NCI-H1105 (cell line): ENCODE results near the gene TBC1D2B.
"Not testable (repeated sequence)": the region's sequence is repeated elsewhere in the genome, so short reads cannot be mapped to it uniquely, and the experiment has no call there.

Source experiments
- DNase-seq: peaks from one replicate; lab custom pipeline; 2025; lab: John Stamatoyannopoulos, UW

The TBC1D2B gene

GRCh38 chr15:77988347-77989295 is 88.9 kb downstream of the TBC1D2B start:
- DNase-seq: no peak

- not testable (repeated sequence) for DNase-seq
These were observed 89.8 kb downstream of the TBC1D2B start for GRCh38 chr15:77987765-77988136.

DNA sequence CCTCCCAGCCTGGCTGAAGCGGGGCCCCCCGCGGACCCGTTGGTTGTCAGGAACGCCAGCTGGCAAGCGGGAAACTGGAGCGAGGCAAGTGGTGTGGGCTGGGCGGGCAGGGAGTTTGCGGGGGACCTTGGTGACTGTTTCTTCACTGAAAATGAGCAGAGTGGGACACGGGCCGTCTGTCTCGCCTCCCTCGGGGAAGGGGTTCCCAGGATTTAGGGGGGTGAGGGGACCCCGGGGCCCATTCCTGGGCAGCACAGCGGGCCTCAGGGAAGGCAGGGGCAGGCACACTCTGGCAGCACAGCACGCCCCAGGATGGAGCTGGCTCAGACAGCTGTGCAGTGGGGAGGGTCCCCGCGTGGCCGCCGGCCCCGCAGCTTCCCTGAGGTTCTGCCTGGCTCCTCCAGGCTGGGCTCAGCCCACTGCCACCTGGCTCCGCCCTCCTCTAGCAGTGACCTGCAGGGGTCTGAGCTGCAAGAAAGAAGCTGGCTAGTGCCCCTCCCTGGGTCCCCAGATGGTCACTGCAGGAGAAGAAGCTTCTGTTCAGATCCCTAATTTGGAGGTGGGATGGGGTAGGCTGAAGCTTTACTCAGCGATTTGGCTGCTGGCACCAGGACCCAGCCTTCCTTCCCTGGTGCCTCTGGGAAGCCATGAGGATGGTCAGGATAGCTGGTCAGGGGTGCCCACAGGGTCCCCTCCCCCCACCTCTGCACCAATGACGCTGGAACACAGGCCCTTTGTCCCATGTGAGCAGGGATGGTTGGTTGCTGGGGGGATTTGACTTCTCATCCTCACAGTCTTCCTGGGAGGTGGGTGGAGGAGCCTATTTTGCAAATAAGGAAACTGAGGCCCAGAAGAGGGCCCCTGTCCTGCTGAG is 90.4 kb downstream of the TBC1D2B start:
- DNase-seq: no peak

DNA sequence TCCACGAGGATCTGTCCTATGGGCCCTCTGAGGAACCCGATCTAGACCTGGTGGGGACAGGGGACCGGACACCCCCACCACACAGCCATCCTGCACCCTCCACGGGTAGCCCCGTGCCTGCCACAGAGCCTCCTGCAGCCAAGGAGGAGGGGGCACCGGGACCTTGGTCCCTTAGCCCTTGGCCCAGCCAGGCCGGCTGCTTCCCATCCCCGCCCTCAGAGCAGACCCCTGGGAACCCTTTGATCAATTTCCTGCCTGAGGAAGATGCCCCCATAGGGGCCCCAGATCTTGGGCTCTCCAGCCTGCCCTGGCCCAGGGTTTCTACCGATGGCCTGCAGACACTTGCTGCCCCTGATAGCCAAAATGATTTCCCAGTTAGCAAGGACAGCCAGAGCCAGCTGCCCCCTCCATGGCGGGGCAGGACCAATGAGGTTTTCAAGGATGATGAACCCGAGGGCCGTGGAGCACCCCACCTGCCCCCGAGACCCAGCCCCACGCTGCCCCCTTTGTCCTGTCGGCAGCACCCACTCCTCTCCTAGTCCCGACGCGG is 91.5 kb downstream of the TBC1D2B start:
- DNase-seq: no peak

GRCh38 chr15:77985031-77985930 is 92.2 kb downstream of the TBC1D2B start:
- DNase-seq: no peak

DNA sequence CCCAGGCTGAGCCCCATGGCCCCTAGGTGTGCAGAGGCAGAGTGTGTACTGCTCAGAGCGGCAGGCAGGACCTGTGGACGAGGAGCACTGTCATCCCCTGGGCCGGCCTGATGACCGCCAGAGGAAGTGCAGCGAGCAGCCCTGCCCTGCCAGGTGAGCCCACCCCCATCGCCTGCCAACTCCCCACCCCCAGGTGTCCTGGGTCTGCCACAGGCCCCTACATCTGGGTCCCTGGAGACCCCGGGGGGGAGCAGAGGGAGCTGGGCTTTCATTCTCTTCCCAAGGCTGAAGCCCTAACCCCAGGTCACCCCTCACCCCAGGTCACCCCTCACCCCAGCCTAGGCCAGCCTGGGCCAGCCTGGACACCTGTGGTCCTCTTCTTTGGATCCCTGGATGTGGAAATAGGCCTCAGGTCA is 93.1 kb downstream of the TBC1D2B start:
- no peak for DNase-seq

DNA sequence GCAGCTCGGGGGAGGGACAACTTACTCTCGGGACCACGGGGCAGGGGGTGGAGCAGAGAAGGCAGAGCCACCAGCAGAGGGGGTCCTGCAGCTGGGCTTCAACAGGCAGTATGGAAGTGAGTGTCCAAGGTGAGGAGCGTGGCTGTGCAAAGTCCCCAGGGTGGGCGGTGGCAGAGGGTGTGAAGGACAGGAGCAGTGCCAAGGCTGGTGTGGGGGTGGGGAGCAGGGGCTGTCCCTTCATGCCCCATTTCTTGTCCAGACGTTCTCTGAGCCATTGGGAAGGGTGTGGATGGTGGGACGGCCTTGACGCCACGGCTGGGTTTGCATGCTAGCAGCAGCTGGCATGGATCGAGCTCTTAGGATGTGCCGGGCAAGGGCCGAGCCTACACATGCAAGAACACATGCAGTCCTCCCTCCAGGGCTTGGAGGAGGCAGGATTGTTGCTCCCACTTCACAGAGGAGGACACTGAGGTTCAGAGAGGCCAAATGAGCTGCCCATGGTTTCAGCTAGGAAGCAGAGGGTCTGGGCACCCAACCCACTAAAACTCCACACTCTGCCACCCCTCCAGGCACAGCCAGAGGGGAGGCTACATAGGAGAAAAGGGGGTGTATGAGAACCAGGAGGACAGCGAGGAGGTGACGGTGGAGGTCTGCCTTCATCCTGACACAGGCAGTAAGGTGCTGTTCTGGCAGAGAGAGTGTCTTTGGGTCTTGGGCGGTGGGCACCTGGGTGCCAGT is 93.6 kb downstream of the TBC1D2B start:
- DNase-seq: no peak

- DNase-seq: no peak
These were observed 94.3 kb downstream of the TBC1D2B start for GRCh38 chr15:77983091-77983707.

DNA sequence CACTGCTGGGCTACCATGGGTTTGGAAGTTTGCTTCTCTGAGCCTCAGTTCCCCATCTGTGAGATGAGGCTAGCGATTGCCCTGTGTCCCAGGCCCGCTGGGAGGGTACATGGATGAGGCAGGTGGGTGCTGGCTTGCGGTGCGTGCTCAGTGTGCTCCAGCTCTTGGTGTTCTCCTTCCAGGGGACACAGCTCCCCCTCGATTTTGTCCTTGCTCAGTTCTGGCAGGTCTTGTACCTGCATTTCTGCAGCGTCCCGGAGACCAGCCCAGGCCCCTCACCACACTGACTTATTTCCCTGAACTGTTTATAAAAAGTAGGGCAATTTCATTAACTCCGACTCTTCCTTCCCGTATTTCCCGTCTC is 95.4 kb downstream of the TBC1D2B start:
- no peak for DNase-seq

DNA sequence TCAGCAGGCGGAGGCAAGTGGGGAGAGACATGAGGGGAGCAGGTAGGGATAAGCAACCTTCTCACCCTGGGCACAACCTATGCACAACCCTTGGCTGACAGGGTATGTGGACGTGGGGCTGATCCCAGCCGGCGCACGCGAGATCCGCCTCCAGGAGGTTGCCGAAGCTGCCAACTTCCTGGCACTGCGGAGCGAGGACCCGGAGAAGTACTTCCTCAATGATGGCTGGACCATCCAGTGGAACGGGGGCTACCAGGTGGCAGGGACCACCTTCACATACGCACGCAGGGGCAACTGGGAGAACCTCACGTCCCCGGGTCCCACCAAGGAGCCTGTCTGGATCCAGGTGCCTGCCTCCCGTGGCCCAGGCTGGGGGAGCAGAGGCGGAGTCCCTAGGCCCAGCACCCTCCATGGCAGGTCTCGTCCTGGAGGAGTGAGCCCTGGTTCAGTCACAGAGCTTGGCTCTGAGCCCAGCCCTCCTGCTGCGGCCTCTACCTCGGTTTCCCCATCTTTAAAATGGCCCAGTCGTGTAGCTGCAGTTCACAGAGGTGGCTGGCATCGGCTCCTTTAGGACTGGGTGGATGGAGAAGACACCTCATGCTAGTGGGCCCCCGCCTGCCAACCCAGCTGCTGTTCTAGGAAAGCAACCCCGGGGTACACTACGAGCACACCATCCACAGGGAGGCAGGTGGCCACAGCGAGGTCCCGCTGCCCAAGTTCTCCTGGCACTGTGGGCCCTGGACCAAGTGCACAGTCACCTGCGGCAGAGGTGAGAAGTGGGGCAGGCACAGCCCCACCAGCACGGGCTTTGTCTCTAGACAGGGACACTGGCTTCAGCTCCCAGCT is 96.0 kb downstream of the TBC1D2B start:
- DNase-seq: no peak

- not testable (repeated sequence) for DNase-seq
These were observed 96.8 kb downstream of the TBC1D2B start for GRCh38 chr15:77980674-77981073.

- no peak for DNase-seq
These were observed 97.4 kb downstream of the TBC1D2B start for GRCh38 chr15:77980098-77980497.

DNA sequence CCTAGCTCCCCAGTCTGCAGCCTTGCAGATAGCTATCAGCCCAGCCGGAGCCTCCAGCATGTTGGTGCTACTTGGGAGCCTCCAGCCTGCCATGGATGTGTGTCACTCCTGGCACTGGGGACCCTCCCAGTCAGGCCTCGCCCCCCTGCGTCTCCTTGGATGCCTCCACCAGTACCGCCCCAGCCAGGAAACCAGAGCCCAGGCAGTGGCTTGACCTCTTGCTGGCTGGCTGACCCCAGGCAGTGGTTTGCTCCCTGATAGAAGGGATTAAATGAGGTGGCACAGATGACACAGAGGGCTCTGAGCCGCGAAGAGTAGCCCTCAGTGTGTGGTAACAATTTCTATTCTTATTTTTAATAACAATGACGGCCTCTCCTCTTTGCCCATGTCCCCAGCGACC is 98.4 kb downstream of the TBC1D2B start:
- DNase-seq: not testable (repeated sequence)

DNA sequence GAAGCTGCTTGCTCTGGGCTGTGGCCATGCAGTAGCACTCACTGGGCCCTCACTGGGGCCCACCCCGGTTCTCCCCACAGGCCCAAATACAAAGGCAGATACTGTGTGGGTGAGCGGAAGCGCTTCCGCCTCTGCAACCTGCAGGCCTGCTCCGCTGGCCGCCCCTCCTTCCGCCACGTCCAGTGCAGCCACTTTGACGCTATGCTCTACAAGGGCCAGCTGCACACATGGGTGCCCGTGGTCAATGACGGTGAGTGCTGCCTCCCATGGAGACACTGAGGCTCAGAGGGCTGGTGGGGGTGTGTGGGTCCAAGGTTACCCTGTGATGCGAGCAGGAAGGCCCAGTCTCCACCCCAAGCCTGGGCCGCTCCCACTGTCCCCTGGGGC is 98.8 kb downstream of the TBC1D2B start:
- not testable (repeated sequence) for DNase-seq

DNA sequence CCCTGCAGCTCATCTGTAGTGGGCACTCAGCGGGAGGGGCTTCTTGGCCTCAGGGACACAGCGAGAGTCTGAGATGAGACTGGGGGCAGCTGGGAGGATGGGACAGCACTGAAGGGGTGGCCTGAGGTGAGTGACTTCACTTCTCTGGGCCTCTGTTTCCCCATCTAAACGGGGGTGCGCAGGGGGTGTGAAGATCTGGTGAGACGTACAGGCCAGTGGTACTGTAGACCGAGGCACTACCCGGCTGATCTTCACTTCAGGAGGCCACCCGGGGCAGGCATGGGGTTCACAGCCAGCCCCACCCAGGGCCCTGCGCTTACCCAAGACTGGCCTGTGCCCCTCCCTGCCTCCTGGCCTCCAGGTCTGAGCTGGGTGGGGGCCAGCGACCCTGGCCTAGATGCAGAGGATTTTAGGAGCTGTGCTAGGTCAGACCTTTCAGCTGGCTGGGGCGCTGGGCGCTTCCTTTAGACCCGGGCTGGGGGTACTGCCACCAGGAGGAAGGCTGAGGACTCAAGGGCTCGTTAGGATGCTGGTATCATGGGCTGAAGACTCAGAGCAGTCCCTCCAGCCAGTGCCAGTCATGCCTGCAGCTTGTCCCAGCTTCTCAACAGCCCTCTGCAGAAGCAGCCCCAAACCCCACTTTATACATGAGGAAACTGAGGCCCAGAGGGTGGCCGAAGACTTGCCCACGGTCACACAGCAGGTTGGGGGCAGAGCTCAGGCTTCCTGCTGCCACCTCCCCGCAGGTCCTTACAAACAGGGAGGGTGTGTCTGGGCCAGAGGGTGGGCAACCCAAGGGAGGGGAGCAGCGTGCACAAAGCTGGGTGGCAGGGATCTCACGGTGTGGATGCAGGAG is 99.4 kb downstream of the TBC1D2B start:
- DNase-seq: not testable (repeated sequence)

DNA sequence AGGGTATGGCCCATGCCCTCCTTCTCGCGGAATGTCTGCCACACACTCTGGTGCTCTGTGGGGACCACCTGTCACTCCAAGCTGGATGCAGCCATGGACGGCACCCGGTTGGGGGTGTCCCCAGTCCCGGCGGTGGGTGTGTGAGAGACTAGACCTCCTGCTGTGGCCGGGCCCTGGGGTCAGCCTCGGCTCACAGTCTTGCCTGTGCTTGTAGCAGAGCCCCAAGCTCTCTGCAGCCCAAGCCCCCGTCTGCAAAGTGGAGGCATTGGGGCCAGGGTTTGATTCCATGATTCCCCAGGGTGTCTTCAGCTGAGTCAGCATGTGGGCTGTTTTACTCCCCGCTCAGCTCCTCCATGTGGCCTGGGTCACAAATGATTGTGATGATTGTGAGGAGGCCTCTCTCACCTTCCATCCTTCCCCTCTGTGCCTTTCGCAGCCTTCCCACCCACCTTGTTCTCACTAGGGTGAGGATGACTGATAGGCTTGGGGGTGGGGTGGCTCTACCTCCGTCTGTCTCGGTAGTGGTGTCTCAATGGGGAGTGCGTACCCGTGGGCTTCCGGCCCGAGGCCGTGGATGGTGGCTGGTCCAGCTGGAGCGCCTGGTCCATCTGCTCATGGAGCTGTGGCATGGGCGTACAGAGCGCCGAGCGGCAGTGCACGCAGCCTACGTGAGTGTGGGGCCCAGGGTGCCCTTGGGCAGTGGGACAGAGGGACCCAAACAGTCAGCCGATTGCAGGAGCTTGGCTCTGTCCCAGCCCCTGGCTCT is 100.6 kb downstream of the TBC1D2B start:
- not testable (repeated sequence) for DNase-seq

DNA sequence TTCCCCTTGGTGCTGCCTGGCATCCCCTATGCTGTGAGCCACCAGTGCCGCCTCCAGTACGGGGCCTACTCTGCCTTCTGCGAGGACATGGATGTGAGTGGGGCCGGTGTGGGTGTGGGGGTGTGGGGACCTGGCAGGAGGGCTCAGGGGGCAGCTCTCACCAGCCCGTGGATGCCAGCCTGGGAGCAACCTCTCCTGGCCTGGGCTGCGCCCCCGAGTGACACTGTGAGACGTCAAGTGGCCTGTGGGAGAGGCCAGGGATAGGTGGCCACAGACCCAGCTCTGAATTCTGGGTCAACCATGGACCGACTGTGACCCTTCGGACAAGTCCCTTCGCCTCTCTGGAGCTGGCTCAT is 101.4 kb downstream of the TBC1D2B start:
- not testable (repeated sequence) for DNase-seq
